Activated CD4-positive, alpha-beta T cell treated with anti-CD3 and anti-CD28 coated beads, Interleukin-2, amount 50 U/mL, for 16 hours (primary cell): ENCODE measurements around the gene DYNC1I1.

Source experiments
- DNase-seq: peaks from one replicate; pipeline ENCODE4 v3.0.0-alpha.2; 2020

Gene DYNC1I1

GRCh38 chr7:95976369-95977060, 204.2 kb downstream of the DYNC1I1 start:
- no peak for DNase-seq

- no peak for DNase-seq
These were observed 205.6 kb downstream of the DYNC1I1 start for GRCh38 chr7:95977994-95978393.

- DNase-seq, result no peak
These were observed 207.8 kb downstream of the DYNC1I1 start for GRCh38 chr7:95980167-95980566.

- no peak for DNase-seq
These were observed 208.4 kb downstream of the DYNC1I1 start for GRCh38 chr7:95980706-95981105.

GRCh38 chr7:95986178-95986764, 213.9 kb downstream of the DYNC1I1 start:
- DNase-seq, result no peak

- no peak for DNase-seq
These were observed 216.9 kb downstream of the DYNC1I1 start for GRCh38 chr7:95989301-95989700.

GRCh38 chr7:95993380-95993779, 221.0 kb downstream of the DYNC1I1 start:
- DNase-seq, result no peak

- DNase-seq, result no peak
These were observed 223.8 kb downstream of the DYNC1I1 start for GRCh38 chr7:95996174-95996573.

- no peak for DNase-seq
These were observed 224.5 kb downstream of the DYNC1I1 start for GRCh38 chr7:95996886-95997285.

GRCh38 chr7:95997632-95998031, 225.3 kb downstream of the DYNC1I1 start:
- no peak for DNase-seq

GRCh38 chr7:95999481-95999880, 227.1 kb downstream of the DYNC1I1 start:
- DNase-seq, result no peak

- DNase-seq, result no peak
These were observed 232.2 kb downstream of the DYNC1I1 start for GRCh38 chr7:96004578-96004977.

- DNase-seq, result no peak
These were observed 232.9 kb downstream of the DYNC1I1 start for GRCh38 chr7:96005271-96005670.

GRCh38 chr7:96009148-96009547, 236.8 kb downstream of the DYNC1I1 start:
- no peak for DNase-seq

- no peak for DNase-seq
These were observed 241.5 kb downstream of the DYNC1I1 start for GRCh38 chr7:96013836-96014235.

- no peak for DNase-seq
These were observed 242.3 kb downstream of the DYNC1I1 start for GRCh38 chr7:96014617-96015016.

- no peak for DNase-seq
These were observed 243.8 kb downstream of the DYNC1I1 start for GRCh38 chr7:96016056-96016586.

- DNase-seq, result peak; percentile 6
These were observed 244.4 kb downstream of the DYNC1I1 start for GRCh38 chr7:96016735-96017134.

- DNase-seq, result no peak
These were observed 245.5 kb downstream of the DYNC1I1 start for GRCh38 chr7:96017877-96018276.

- no peak for DNase-seq
These were observed 249.2 kb downstream of the DYNC1I1 start for GRCh38 chr7:96021568-96021967.

GRCh38 chr7:96023387-96023786, 251.0 kb downstream of the DYNC1I1 start:
- DNase-seq, result no peak

GRCh38 chr7:96026010-96026409, 253.7 kb downstream of the DYNC1I1 start:
- no peak for DNase-seq

- no peak for DNase-seq
These were observed 254.3 kb downstream of the DYNC1I1 start for GRCh38 chr7:96026611-96027010.

- no peak for DNase-seq
These were observed 256.4 kb downstream of the DYNC1I1 start for GRCh38 chr7:96028729-96029128.
